Neuronal stem cell (in vitro differentiated cells): ENCODE measurements around the gene MTX1.

Source experiments
- DNase-seq: peaks from one replicate; pipeline ENCODE4 v3.0.0-alpha.2; 2013; ENCODE audit warnings: low spot score
- H2AFZ ChIP-seq: one replicate; pipeline ENCODE4 v1.6.1; 2013; ENCODE audit warnings: mild to moderate bottlenecking, low read length, inconsistent platforms
- H2AK5ac ChIP-seq: 2 replicates; pipeline ENCODE4 v1.6.1; 2013; ENCODE audit warnings: low read depth, mild to moderate bottlenecking, inconsistent platforms, low read length, moderate library complexity, mixed read lengths
- H2BK120ac ChIP-seq: 2 replicates; pipeline ENCODE4 v1.6.1; 2013; ENCODE audit warnings: low read depth, mild to moderate bottlenecking, inconsistent platforms, low read length, moderate library complexity, mixed read lengths
- H2BK12ac ChIP-seq: one replicate; pipeline ENCODE4 v1.6.1; 2013; ENCODE audit warnings: low read length, inconsistent platforms
- H2BK15ac ChIP-seq: 2 replicates; pipeline ENCODE4 v1.6.1; 2013; ENCODE audit warnings: mild to moderate bottlenecking, low read length, inconsistent platforms, mixed read lengths
- H2BK5ac ChIP-seq: one replicate; pipeline ENCODE4 v1.6.1; 2013; ENCODE audit warnings: inconsistent platforms, mild to moderate bottlenecking, low read length, moderate library complexity
- H3K14ac ChIP-seq: one replicate; pipeline ENCODE4 v1.6.1; 2013; ENCODE audit warnings: low read length, inconsistent platforms
- H3K18ac ChIP-seq: 2 replicates; pipeline ENCODE4 v1.6.1; 2013; ENCODE audit warnings: low read length, inconsistent platforms
- H3K23ac ChIP-seq: 2 replicates; pipeline ENCODE4 v1.6.1; 2013; ENCODE audit warnings: low read depth, mild to moderate bottlenecking, mixed read lengths, low read length, inconsistent platforms; ENCODE audit not compliant: poor library complexity
- H3K27ac ChIP-seq: replicated peaks from 3 replicates; pipeline ENCODE4 v1.5.1; 2013; ENCODE audit warnings: low read length, inconsistent platforms
- H3K27me3 ChIP-seq, 3 experiments: 2 replicates each; pipeline ENCODE4 v1.6.1; 2013; ENCODE audit warnings: low read length in 3 of 3, mild to moderate bottlenecking in 2 of 3, inconsistent platforms in 1 of 3, low read depth in 1 of 3, mixed read lengths in 1 of 3, moderate library complexity in 1 of 3; ENCODE audit not compliant: control insufficient read depth in 3 of 3, insufficient read depth in 3 of 3
- H3K36me3 ChIP-seq, 2 donors: replicated peaks in 1 of 2; 2 replicates each; pipeline ENCODE4 v1.6.1; 2013; ENCODE audit warnings: low read length in 2 of 2; ENCODE audit not compliant: control insufficient read depth in 2 of 2, insufficient read depth in 2 of 2
- H3K4ac ChIP-seq: 2 replicates; pipeline ENCODE4 v1.6.1; 2013; ENCODE audit warnings: inconsistent platforms, mild to moderate bottlenecking, low read length, moderate library complexity
- H3K4me1 ChIP-seq, 2 donors: 1 replicate in 1 of 2; 2 replicates in 1 of 2; pipeline ENCODE4 v1.6.1; 2013; ENCODE audit warnings: low read length in 2 of 2, low read depth in 1 of 2; ENCODE audit not compliant: control insufficient read depth in 2 of 2, insufficient read depth in 1 of 2
- H3K4me2 ChIP-seq: one replicate; pipeline ENCODE4 v1.6.1; 2013; ENCODE audit warnings: mild to moderate bottlenecking, low read length, inconsistent platforms; ENCODE audit not compliant: insufficient read depth, poor library complexity, severe bottlenecking
- H3K4me3 ChIP-seq, 2 donors: 2 replicates each; pipeline ENCODE4 v1.5.1; 2013; ENCODE audit warnings: low read length in 2 of 2, mild to moderate bottlenecking in 2 of 2, inconsistent platforms in 1 of 2, moderate library complexity in 1 of 2
- H3K79me1 ChIP-seq: one replicate; pipeline ENCODE4 v1.6.1; 2013; ENCODE audit warnings: low read depth, mild to moderate bottlenecking, inconsistent platforms, low read length, moderate library complexity
- H3K9ac ChIP-seq: one replicate; pipeline ENCODE4 v1.6.1; 2013; ENCODE audit warnings: mild to moderate bottlenecking, low read depth, low read length, inconsistent platforms; ENCODE audit not compliant: poor library complexity
- H3K9me3 ChIP-seq, 2 donors: replicated peaks in 1 of 2; 2 replicates each; pipeline versions ENCODE3 to v1.6.1; 2013; ENCODE audit warnings: low read length in 2 of 2, mild to moderate bottlenecking in 2 of 2, inconsistent platforms in 1 of 2, low read depth in 1 of 2, mixed read lengths in 1 of 2, moderate library complexity in 1 of 2; ENCODE audit not compliant: control insufficient read depth in 2 of 2, insufficient read depth in 1 of 2
- H4K8ac ChIP-seq: one replicate; pipeline ENCODE4 v1.6.1; 2013; ENCODE audit warnings: low read depth, mild to moderate bottlenecking, inconsistent platforms, low read length, moderate library complexity
- H4K91ac ChIP-seq: one replicate; pipeline ENCODE4 v1.6.1; 2013; ENCODE audit warnings: low read length, low read depth, mild to moderate bottlenecking, inconsistent platforms; ENCODE audit not compliant: poor library complexity
- WGBS, 2 donors: extraction: QIAGEN DNeasy Blood & Tissue Kit; methylation state at CpG; one replicate each; pipeline ENCODE4 v1.1.7; 2013; ENCODE audit warnings: missing lambda C conversion rate in 2 of 2, mixed read lengths in 1 of 2; ENCODE audit not compliant: insufficient read length in 2 of 2, insufficient replicate concordance in 1 of 2; ENCODE audit errors: extremely low coverage in 2 of 2; 5-methylcytosine and 5-hydroxymethylcytosine counted together

Gene MTX1

DNA sequence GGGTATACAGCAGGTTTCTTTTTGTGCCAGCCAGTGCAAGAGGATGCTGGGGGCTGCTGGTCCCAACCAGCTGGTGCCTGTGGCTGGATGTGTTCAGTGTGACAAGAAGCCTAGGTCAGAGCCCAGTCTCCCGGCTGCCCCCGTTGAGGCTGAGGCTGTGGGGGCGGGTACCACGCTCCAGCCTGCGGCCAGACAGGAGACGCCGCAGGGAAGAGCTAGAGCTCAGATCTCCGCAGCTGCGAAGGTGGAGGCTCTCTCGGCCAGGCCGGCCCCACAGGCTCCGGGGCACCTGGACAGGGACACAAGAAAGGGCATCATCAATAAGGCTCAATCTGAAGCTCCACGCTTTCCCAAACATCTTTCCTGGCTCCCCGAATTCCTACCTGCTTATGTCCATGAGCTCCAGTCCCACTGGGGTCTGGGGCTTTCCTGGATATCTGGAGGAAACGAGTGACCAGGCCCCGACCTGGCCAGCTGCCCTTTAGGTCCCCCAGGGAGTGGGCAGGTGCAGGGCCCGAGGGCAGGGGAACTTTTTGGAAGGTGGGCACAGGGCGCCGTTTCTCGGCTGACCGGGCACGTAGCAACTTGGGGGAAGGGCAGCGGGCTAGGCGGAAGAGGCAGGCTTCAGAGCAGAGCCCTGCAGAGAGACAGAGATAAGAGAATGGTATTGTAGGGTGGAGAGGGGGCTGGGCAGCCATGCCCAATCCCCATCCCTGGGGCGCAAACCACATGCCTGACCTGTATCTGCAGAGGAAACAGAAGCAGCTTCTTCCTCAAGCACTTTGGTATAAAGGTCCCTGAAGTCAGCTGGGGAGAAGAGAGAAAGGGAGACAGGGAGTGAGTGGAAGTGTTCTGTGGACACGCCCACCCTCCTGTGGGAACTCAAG lies 39.4 kb downstream of the MTX1 start:
- no peak overlapping the region for H3K14ac ChIP-seq
- no peak overlapping the region for H3K4me3 ChIP-seq
- H3K4me1 ChIP-seq, result peaks cover 10 to 13% of the 10 kb centered on the region in 2 donors
- H2BK15ac ChIP-seq, result no peak overlapping the region
- no peaks in the 10 kb centered on the region for H3K9me3 ChIP-seq
- H2BK12ac ChIP-seq, result no peak overlapping the region
- no peak overlapping the region for H2AFZ ChIP-seq
- H3K4me2 ChIP-seq, result no peak overlapping the region
- no peak overlapping the region for H4K8ac ChIP-seq
- no peak overlapping the region for H3K4ac ChIP-seq
- H3K36me3 ChIP-seq, result peaks cover 16 to 49% of the 10 kb centered on the region in 2 donors
- H3K27ac ChIP-seq, result no peak overlapping the region
- no peak overlapping the region for H2BK120ac ChIP-seq
- WGBS, 2 donors, result no CpG with 5 or more reads among the region's 26 CpGs
- no peak overlapping the region for H2AK5ac ChIP-seq
- H3K79me1 ChIP-seq, result peaks cover 5% of the 10 kb centered on the region
- no peak overlapping the region for H4K91ac ChIP-seq
- H3K23ac ChIP-seq, result no peak overlapping the region
- DNase-seq, result no peak
- H3K18ac ChIP-seq, result no peak overlapping the region
- H2BK5ac ChIP-seq, result no peak overlapping the region
- H3K9ac ChIP-seq, result no peak overlapping the region
- no peaks in the 10 kb centered on the region for H3K27me3 ChIP-seq

DNA sequence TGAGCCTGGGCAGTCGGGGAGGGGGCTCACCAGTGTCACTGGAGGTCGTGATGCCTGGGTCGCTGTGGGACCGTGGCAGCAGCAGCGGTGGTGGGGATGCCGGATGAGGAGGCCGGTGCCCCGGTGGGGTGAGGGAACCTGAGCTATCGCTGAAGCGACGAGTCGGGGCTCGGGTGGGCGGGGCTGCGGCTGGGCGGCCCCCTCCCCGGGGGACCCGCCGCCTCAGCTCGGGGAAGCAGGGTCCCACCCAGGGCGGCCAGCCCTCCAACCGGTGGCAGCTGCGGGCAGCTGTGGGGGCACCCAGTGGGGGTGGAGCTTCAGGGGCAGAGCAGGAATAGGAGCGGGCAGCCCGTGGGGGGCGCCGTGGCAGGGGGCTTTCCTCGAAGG lies 41.7 kb downstream of the MTX1 start:
- Histone ChIP-seq H3K18ac (peak overlapping the region; percentile 89), H3K4me1 (peaks cover 23 to 29% of the 10 kb centered on the region in 2 donors), H3K9me3 (no peaks in the 10 kb centered on the region), H4K91ac (no peak overlapping the region), H3K14ac (no peak overlapping the region), H3K9ac (peak overlapping the region; percentile 75), H2AK5ac (peak overlapping the region; percentile 82), H2BK120ac (no peak overlapping the region), H2AFZ (no peak overlapping the region), H4K8ac (no peak overlapping the region), H2BK12ac (no peak overlapping the region), H3K4me3 (peak overlapping the region in 1 of 2 donors; percentile 75), H3K79me1 (peaks cover 15% of the 10 kb centered on the region), H3K27ac (no peak overlapping the region), H3K4ac (no peak overlapping the region), H3K4me2 (peak overlapping the region; percentile 59), H2BK15ac (peak overlapping the region; percentile 70), H3K27me3 (no peaks in the 10 kb centered on the region), H3K23ac (no peak overlapping the region), H2BK5ac (no peak overlapping the region), H3K36me3 (peaks cover 16 to 51% of the 10 kb centered on the region in 2 donors)
- DNase-seq, result no peak
- no CpG with 5 or more reads among the region's 28 CpGs for WGBS, 2 donors

DNA sequence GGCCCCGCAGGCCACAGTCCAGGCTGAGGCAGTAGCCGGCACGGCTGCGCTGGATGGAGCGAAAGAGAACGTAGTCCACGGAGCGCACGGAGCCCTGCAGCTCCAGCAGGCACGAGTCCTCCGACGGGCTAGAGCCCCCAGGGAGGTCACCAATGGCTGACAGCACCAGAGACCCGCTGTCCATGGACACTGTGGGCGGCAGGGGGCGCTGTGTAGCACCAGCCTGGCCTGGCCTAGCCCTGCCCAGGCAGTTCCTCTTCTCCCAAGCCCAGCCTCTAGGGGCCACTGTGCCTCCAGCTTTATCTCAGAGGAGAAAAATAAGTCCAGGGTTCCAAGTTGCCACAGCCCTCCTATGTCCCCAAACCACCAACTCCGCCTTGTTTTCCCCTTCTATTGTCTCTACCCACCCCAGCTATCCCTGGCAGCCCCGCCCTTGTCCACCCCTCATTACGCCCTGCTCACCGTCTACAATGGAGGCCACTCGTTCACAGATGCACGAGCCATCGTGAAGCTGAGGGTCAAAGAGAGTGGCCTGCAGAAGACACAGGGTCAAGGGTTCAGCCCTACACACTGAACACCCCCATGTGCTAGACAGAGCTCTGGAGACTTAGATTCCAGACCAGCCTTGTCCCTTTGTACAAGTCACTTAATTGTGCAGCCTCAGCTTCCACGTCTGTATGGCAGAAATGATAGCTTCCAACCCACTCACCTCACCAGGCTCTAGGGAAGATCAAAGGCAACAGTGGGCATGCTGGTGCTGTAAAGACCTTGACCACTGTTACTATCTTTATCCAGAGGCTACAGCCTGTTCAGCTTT lies 42.3 kb downstream of the MTX1 start:
- H3K27ac ChIP-seq, result no peak overlapping the region
- H3K23ac ChIP-seq, result no peak overlapping the region

DNA sequence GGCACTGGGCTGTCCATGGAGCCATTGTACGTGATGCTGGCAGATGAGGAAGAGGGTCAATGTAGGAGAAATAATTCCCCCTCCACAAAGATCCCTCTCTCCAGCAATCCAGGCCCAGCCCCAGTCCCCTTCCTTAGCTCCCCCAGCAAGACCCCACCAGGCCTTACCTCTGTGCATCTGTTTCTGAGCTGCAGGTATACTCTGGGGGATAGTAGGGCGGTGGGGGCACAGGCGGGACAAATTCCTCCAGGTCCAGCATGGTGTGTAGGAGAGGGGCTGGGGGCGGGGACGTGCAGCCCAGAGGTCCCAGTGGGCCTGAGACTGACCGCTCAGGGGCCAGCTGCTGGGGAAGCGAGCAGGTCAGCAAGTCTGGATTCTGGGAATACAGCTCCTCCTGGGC lies 43.1 kb downstream of the MTX1 start:
- no peak overlapping the region for H3K18ac ChIP-seq
- DNase-seq, result no peak
- H3K4me1 ChIP-seq, result peaks cover 24 to 29% of the 10 kb centered on the region in 2 donors
- no peaks in the 10 kb centered on the region for H3K27me3 ChIP-seq
- H2BK15ac ChIP-seq, result no peak overlapping the region
- no peak overlapping the region for H2BK120ac ChIP-seq
- no peak overlapping the region for H2BK5ac ChIP-seq
- no peak overlapping the region for H2AFZ ChIP-seq
- H2BK12ac ChIP-seq, result no peak overlapping the region
- H3K4me2 ChIP-seq, result no peak overlapping the region
- H4K91ac ChIP-seq, result no peak overlapping the region
- no peaks in the 10 kb centered on the region for H3K9me3 ChIP-seq
- WGBS, 2 donors, result no CpG with 5 or more reads among the region's 7 CpGs
- no peak overlapping the region for H3K14ac ChIP-seq
- no peak overlapping the region for H4K8ac ChIP-seq
- H2AK5ac ChIP-seq, result no peak overlapping the region
- H3K36me3 ChIP-seq, result peaks cover 15 to 55% of the 10 kb centered on the region in 2 donors
- no peak overlapping the region for H3K9ac ChIP-seq
- no peak overlapping the region for H3K4ac ChIP-seq
- no peak overlapping the region for H3K23ac ChIP-seq
- no peak overlapping the region for H3K4me3 ChIP-seq
- no peak overlapping the region for H3K27ac ChIP-seq
- H3K79me1 ChIP-seq, result peaks cover 15% of the 10 kb centered on the region

More for the DNA sequence above, 42.3 kb downstream of the MTX1 start:
- peak overlapping the region; percentile 89 for H3K18ac ChIP-seq
- H3K4me3 ChIP-seq, result peak overlapping the region in 1 of 2 donors; percentile 75
- no peak overlapping the region for H4K91ac ChIP-seq
- H3K4me2 ChIP-seq, result peak overlapping the region; percentile 59
- no peak overlapping the region for H2BK120ac ChIP-seq
- H3K79me1 ChIP-seq, result peaks cover 15% of the 10 kb centered on the region
- no CpG with 5 or more reads among the region's 23 CpGs for WGBS, 2 donors
- H2BK15ac ChIP-seq, result peak overlapping the region; percentile 70
- no peak overlapping the region for H3K4ac ChIP-seq
- H3K4me1 ChIP-seq, result peaks cover 24 to 26% of the 10 kb centered on the region in 2 donors
- H3K9ac ChIP-seq, result peak overlapping the region; percentile 75
- no peak overlapping the region for H4K8ac ChIP-seq
- no peak overlapping the region for H2AFZ ChIP-seq
- no peaks in the 10 kb centered on the region for H3K9me3 ChIP-seq
- H2BK12ac ChIP-seq, result no peak overlapping the region
- peak; percentile 95 for DNase-seq
- peak overlapping the region; percentile 82 for H2AK5ac ChIP-seq
- H3K27me3 ChIP-seq, result no peaks in the 10 kb centered on the region
- H3K36me3 ChIP-seq, result peaks cover 16 to 52% of the 10 kb centered on the region in 2 donors
- no peak overlapping the region for H3K14ac ChIP-seq
- no peak overlapping the region for H2BK5ac ChIP-seq
